IMR-90 (cell line): Measurements from ENCODE around the gene CCL23.

ENCODE experiments used
- CEBPB ChIP-seq: IDR thresholded peaks from 2 replicates; pipeline ENCODE4 v1.6.1; 2012; ENCODE audit warnings: low read depth, low read length, improper control_type of control experiment
- NFE2L2 ChIP-seq: fragments of 150-350 bp; IDR thresholded peaks from 2 replicates; pipeline ENCODE4 v1.6.1; 2016; ENCODE audit warnings: low read depth, mild to moderate bottlenecking, low read length
- RAD21 ChIP-seq: IDR thresholded peaks from 2 replicates; pipeline ENCODE4 v1.6.1; 2012; ENCODE audit warnings: low read length, improper control_type of control experiment

DNA sequence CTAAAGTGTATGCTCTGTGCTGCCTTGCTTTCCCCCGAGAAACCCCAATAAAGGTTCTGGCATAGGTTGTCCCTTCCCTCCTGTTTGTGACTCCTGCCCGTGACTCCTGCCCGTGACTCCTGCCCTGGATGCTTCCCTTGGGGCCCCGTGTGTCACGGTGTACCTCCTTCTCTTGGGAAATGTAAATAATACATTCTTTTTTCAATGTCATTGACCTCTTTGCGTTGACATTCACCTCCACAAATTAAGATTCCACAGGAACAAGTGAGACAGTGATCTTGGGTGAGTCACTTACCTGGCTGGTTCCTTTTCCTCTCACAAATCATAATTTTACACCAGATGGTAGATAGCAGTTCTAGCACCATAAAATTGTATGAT lies 17.1 kb downstream of the CCL23 start:
- no peak for TF ChIP-seq CEBPB
- no peak for TF ChIP-seq NFE2L2
- no peak for TF ChIP-seq RAD21
